NCI-H2029 (cell line): ENCODE data around the gene MMAA.
"Not testable (repeated sequence)": the region's sequence is repeated elsewhere in the genome, so short reads cannot be mapped to it uniquely, and the experiment has no call there.

Source experiments
- DNase-seq: peaks from one replicate; lab custom pipeline; 2025; lab: John Stamatoyannopoulos, UW

The MMAA gene

GRCh38 chr4:145618932-145619638, at the start of gene MMAA:
MMAA (plus strand) TSS chr4:145619385; CDS start chr4:145639140, 19,755 bp downstream.
- peak; percentile 70 for DNase-seq

GRCh38 chr4:145574546-145574945, 44.6 kb upstream of the MMAA start:
- not testable (repeated sequence) for DNase-seq

- no peak for DNase-seq
Measured at GRCh38 chr4:145580906-145581305, 38.3 kb upstream of the MMAA start.

GRCh38 chr4:145583191-145584055, 35.8 kb upstream of the MMAA start:
- no peak for DNase-seq

GRCh38 chr4:145587088-145587754, 32.0 kb upstream of the MMAA start:
- DNase-seq = no peak

- not testable (repeated sequence) for DNase-seq
Measured at GRCh38 chr4:145589381-145589780, 29.8 kb upstream of the MMAA start.

GRCh38 chr4:145589916-145590702, 29.1 kb upstream of the MMAA start:
- no peak for DNase-seq

- DNase-seq = no peak
Measured at GRCh38 chr4:145602129-145602760, 16.9 kb upstream of the MMAA start.

- no peak for DNase-seq
Measured at GRCh38 chr4:145605941-145606340, 13.2 kb upstream of the MMAA start.

- DNase-seq = peak; percentile 20
Measured at GRCh38 chr4:145609481-145610427, 9.4 kb upstream of the MMAA start.

- DNase-seq = no peak
Measured at GRCh38 chr4:145613566-145614232, 5.5 kb upstream of the MMAA start.

- DNase-seq = no peak
Measured at GRCh38 chr4:145614233-145614610, 5.0 kb upstream of the MMAA start.

GRCh38 chr4:145618210-145618931, 814 bp upstream of the MMAA start:
- DNase-seq = no peak

- DNase-seq = peak; percentile 39
Measured at GRCh38 chr4:145619639-145619996, 433 bp downstream of the MMAA start.

GRCh38 chr4:145622067-145622466, 2.9 kb downstream of the MMAA start:
- DNase-seq = not testable (repeated sequence)

GRCh38 chr4:145623831-145624230, 4.6 kb downstream of the MMAA start:
- DNase-seq = no peak

- DNase-seq = no peak
Measured at GRCh38 chr4:145625677-145626622, 6.8 kb downstream of the MMAA start.

- no peak for DNase-seq
Measured at GRCh38 chr4:145626623-145626982, 7.4 kb downstream of the MMAA start.
